HepG2 (cell line): Measurements from ENCODE around the gene INAFM1. TPM values are rescaled to one million over a fixed set of nuclear protein-coding genes. Genes with fewer than 3 reads are reported as not detected.

Source experiments
- CENPT ChIP-seq: sonication (generic); formaldehyde crosslinking; IDR thresholded peaks from 2 replicates; pipeline ENCODE4 v1.8.0; 2022; ENCODE audit warnings: low read depth, mild to moderate bottlenecking, moderate library complexity, missing genetic modification reagents
- E2F1 ChIP-seq: sonication (generic); formaldehyde crosslinking; IDR thresholded peaks from 2 replicates; pipeline ENCODE4 v1.5.0; 2020; ENCODE audit warnings: missing genetic modification reagents
- ERF ChIP-seq: IDR thresholded peaks from 2 replicates; pipeline ENCODE4 v1.6.1; 2018; ENCODE audit warnings: missing biosample characterization, missing genetic modification reagents
- ETV5 ChIP-seq: IDR thresholded peaks from 2 replicates; pipeline ENCODE4 v1.6.1; 2018; ENCODE audit warnings: missing biosample characterization, missing genetic modification reagents, inconsistent platforms, borderline replicate concordance
- FOSL1 ChIP-seq: sonication (generic); formaldehyde crosslinking; IDR thresholded peaks from 2 replicates; pipeline ENCODE4 v1.9.0; 2021; ENCODE audit warnings: missing genetic modification reagents, borderline replicate concordance
- HOXA3 ChIP-seq: sonication (generic); formaldehyde crosslinking; IDR thresholded peaks from 2 replicates; pipeline ENCODE4 v1.5.0; 2020; ENCODE audit warnings: missing genetic modification reagents
- JUN ChIP-seq: sonication (generic); formaldehyde crosslinking; IDR thresholded peaks from 2 replicates; pipeline ENCODE4 v1.4.0; 2020; ENCODE audit warnings: mild to moderate bottlenecking, missing genetic modification reagents
- KDM5B ChIP-seq: sonication (generic); formaldehyde crosslinking; IDR thresholded peaks from 2 replicates; pipeline ENCODE4 v1.4.0; 2020; ENCODE audit warnings: missing genetic modification reagents, mild to moderate bottlenecking, borderline replicate concordance
- NRL ChIP-seq: sonication (generic); formaldehyde crosslinking; IDR thresholded peaks from 2 replicates; pipeline ENCODE4 v1.5.0; 2020; ENCODE audit warnings: missing genetic modification reagents, mild to moderate bottlenecking, moderate library complexity, borderline replicate concordance
- PPARG ChIP-seq: conservative IDR thresholded peaks from 2 replicates; pipeline ENCODE4 v1.6.1; 2016; ENCODE audit warnings: missing biosample characterization, missing genetic modification reagents
- REXO4 ChIP-seq: sonication (generic); formaldehyde crosslinking; IDR thresholded peaks from 2 replicates; pipeline ENCODE4 v1.8.0; 2022; ENCODE audit warnings: missing genetic modification reagents, mild to moderate bottlenecking, borderline replicate concordance
- SOX5 ChIP-seq: IDR thresholded peaks from 2 replicates; pipeline ENCODE4 v1.6.1; 2016; ENCODE audit warnings: borderline replicate concordance
- TOPORS ChIP-seq: sonication (generic); formaldehyde crosslinking; IDR thresholded peaks from 2 replicates; pipeline ENCODE4 v1.8.0; 2023; ENCODE audit warnings: mild to moderate bottlenecking, missing genetic modification reagents
- ZBTB39 ChIP-seq: sonication (generic); formaldehyde crosslinking; IDR thresholded peaks from 2 replicates; pipeline ENCODE4 v1.5.0; 2020; ENCODE audit warnings: missing genetic modification reagents
- ZNF264 ChIP-seq: sonication (generic); formaldehyde crosslinking; IDR thresholded peaks from 2 replicates; pipeline ENCODE4 v1.4.0; 2020; ENCODE audit warnings: missing genetic modification reagents
- ZNF572 ChIP-seq: sonication (generic); formaldehyde crosslinking; IDR thresholded peaks from 2 replicates; pipeline ENCODE4 v1.5.1; 2020; ENCODE audit warnings: mild to moderate bottlenecking, missing genetic modification reagents
- polyA plus RNA-seq, 8 experiments: library from polyadenylated mRNA; depleted of rRNA in 3 of 8; stranded (reverse) in 7 of 8; unstranded in 1 of 8; fragments of >200 nt; fragmentation: Illumina TruSeq in 4 of 8; extraction: Trizol in 4 of 8; gene quantifications; 2 replicates each; pipeline versions ENCODE4 v1.2.1 to v1.2.3, GENCODE V29; 2011 to 2016; ENCODE audit warnings: low read depth in 4 of 8, missing spikeins in 1 of 8, mixed read lengths in 1 of 8; ENCODE audit not compliant: insufficient read depth in 1 of 8
- total RNA-seq, 5 experiments: library from RNA; depleted of rRNA; stranded (reverse); fragments of >200 nt; fragmentation: Illumina TruSeq; extraction: Trizol; gene quantifications; 2 replicates each; pipeline ENCODE4 v1.2.3, GENCODE V29; 2016; ENCODE audit warnings: low read depth in 1 of 5
- TF ChIP-seq, protein P1 (sequence below): sonication (generic); formaldehyde crosslinking; IDR thresholded peaks from 2 replicates; pipeline ENCODE4 v1.4.0; 2020; ENCODE audit warnings: missing genetic modification reagents
- TF ChIP-seq, protein P2 (sequence below): sonication (generic); formaldehyde crosslinking; IDR thresholded peaks from 2 replicates; pipeline ENCODE4 v1.4.0; 2020; ENCODE audit warnings: missing genetic modification reagents

The INAFM1 gene
- total and polyA plus RNA-seq, 2 of the 13 experiments (the other 11 are each of a cell fraction or from before 2014, with no cell fraction given), result 0.88 to 1.9 TPM

DNA sequence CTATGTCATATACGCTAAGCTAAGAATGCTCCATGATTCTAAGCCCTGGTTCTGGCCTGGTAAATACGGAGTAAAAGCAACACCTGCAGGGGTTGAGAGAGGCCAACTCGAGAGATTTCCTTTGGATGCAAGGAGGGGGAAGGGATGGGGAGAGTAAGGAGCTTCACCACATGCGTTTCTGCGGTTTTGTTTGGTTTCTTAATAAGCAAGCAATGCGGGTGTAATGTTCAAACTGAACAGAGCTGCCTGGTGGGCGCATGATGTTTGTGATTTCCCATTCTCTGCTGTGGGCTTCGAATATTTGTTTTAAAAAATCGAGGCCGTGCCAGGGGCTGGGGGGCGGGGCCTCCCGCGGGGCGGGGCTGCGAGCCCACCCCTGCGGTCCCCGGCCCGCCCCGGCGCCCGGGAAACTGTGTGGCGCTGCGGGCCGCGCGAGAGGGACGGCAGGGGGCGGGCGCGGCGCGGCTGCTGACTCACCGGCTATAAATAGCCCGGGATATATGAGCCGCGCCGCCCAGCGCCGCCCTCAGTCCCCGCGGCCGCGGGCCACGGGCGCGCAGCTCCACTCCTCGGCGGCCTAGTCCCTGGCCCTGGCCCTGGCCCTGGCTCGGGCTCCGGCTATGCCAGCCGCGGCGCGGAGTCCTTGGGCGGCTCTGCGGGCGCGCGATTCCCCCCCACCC, 48.8 kb upstream of the INAFM1 start (continued):
- peak; percentile 89; the same call in 1 of the 2 replicates for TF ChIP-seq ERF (CRISPR knock-in tag)
- TF ChIP-seq, protein P1, sequence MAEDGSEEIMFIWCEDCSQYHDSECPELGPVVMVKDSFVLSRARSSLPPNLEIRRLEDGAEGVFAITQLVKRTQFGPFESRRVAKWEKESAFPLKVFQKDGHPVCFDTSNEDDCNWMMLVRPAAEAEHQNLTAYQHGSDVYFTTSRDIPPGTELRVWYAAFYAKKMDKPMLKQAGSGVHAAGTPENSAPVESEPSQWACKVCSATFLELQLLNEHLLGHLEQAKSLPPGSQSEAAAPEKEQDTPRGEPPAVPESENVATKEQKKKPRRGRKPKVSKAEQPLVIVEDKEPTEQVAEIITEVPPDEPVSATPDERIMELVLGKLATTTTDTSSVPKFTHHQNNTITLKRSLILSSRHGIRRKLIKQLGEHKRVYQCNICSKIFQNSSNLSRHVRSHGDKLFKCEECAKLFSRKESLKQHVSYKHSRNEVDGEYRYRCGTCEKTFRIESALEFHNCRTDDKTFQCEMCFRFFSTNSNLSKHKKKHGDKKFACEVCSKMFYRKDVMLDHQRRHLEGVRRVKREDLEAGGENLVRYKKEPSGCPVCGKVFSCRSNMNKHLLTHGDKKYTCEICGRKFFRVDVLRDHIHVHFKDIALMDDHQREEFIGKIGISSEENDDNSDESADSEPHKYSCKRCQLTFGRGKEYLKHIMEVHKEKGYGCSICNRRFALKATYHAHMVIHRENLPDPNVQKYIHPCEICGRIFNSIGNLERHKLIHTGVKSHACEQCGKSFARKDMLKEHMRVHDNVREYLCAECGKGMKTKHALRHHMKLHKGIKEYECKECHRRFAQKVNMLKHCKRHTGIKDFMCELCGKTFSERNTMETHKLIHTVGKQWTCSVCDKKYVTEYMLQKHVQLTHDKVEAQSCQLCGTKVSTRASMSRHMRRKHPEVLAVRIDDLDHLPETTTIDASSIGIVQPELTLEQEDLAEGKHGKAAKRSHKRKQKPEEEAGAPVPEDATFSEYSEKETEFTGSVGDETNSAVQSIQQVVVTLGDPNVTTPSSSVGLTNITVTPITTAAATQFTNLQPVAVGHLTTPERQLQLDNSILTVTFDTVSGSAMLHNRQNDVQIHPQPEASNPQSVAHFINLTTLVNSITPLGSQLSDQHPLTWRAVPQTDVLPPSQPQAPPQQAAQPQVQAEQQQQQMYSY, result peak; percentile 62; the same call in 1 of the 2 replicates
- peak; percentile 23; the same call in 1 of the 2 replicates for TF ChIP-seq SOX5 (CRISPR knock-in tag)
- no peak for TF ChIP-seq REXO4 (CRISPR knock-in tag)
- TF ChIP-seq JUN (CRISPR knock-in tag), result peak; percentile 53; the same call in 1 of the 2 replicates
- peak; percentile 49; the same call in 1 of the 2 replicates for TF ChIP-seq E2F1 (CRISPR knock-in tag)
- peak; percentile 34; the same call in 1 of the 2 replicates for TF ChIP-seq NRL
- TF ChIP-seq PPARG (CRISPR knock-in tag), result 0 out of 2 replicates have a peak, but pooled peaks have one; percentile 21
- TF ChIP-seq ZNF572 (CRISPR knock-in tag), result no peak
- peak; percentile 78; the same call in 1 of the 2 replicates for TF ChIP-seq TOPORS (CRISPR knock-in tag)
- peak; percentile 73; the same call in 1 of the 2 replicates for TF ChIP-seq FOSL1 (CRISPR knock-in tag)
- 0 out of 2 replicates have a peak, but pooled peaks have one; percentile 26 for TF ChIP-seq ZBTB39 (CRISPR knock-in tag)
- TF ChIP-seq, protein P2, sequence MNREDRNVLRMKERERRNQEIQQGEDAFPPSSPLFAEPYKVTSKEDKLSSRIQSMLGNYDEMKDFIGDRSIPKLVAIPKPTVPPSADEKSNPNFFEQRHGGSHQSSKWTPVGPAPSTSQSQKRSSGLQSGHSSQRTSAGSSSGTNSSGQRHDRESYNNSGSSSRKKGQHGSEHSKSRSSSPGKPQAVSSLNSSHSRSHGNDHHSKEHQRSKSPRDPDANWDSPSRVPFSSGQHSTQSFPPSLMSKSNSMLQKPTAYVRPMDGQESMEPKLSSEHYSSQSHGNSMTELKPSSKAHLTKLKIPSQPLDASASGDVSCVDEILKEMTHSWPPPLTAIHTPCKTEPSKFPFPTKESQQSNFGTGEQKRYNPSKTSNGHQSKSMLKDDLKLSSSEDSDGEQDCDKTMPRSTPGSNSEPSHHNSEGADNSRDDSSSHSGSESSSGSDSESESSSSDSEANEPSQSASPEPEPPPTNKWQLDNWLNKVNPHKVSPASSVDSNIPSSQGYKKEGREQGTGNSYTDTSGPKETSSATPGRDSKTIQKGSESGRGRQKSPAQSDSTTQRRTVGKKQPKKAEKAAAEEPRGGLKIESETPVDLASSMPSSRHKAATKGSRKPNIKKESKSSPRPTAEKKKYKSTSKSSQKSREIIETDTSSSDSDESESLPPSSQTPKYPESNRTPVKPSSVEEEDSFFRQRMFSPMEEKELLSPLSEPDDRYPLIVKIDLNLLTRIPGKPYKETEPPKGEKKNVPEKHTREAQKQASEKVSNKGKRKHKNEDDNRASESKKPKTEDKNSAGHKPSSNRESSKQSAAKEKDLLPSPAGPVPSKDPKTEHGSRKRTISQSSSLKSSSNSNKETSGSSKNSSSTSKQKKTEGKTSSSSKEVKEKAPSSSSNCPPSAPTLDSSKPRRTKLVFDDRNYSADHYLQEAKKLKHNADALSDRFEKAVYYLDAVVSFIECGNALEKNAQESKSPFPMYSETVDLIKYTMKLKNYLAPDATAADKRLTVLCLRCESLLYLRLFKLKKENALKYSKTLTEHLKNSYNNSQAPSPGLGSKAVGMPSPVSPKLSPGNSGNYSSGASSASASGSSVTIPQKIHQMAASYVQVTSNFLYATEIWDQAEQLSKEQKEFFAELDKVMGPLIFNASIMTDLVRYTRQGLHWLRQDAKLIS (CRISPR knock-in tag), result peak; percentile 85; the same call in 1 of the 2 replicates
- peak; percentile 64; the same call in 1 of the 2 replicates for TF ChIP-seq ETV5 (CRISPR knock-in tag)
- TF ChIP-seq HOXA3, result peak; percentile 57; the same call in 1 of the 2 replicates
- TF ChIP-seq CENPT (CRISPR knock-in tag), result 0 out of 2 replicates have a peak, but pooled peaks have one; percentile 48
- TF ChIP-seq ZNF264 (CRISPR knock-in tag), result 0 out of 2 replicates have a peak, but pooled peaks have one; percentile 38
- TF ChIP-seq KDM5B (CRISPR knock-in tag), result peak; percentile 72; the same call in 1 of the 2 replicates
